Measurements from ENCODE around the gene DSC1.

- TF ChIP-seq BHLHE40 (IDR thresholded peaks at IDR 0.05; ENCODE audit: borderline replicate concordance) (no peak), SUZ12 (IDR thresholded peaks at IDR 0.05) (no peak), HDGF (IDR thresholded peaks at IDR 0.05; ENCODE audit: borderline replicate concordance) (no peak), CTBP1 (IDR thresholded peaks at IDR 0.05; ENCODE audit: borderline replicate concordance) (no peak), ELF4 (IDR thresholded peaks at IDR 0.05) (no peak), SP1 (IDR thresholded peaks at IDR 0.05) (no peak), FOXM1 (IDR thresholded peaks at IDR 0.05; ENCODE audit: borderline replicate concordance) (no peak), ARNT (IDR thresholded peaks at IDR 0.05) (no peak), FOXK2 (IDR thresholded peaks at IDR 0.05) (no peak)
These were observed 63.8 kb downstream of the DSC1 start for GRCh38 chr18:31098878-31099277.
